ENCODE results near the gene OS9.

DNA sequence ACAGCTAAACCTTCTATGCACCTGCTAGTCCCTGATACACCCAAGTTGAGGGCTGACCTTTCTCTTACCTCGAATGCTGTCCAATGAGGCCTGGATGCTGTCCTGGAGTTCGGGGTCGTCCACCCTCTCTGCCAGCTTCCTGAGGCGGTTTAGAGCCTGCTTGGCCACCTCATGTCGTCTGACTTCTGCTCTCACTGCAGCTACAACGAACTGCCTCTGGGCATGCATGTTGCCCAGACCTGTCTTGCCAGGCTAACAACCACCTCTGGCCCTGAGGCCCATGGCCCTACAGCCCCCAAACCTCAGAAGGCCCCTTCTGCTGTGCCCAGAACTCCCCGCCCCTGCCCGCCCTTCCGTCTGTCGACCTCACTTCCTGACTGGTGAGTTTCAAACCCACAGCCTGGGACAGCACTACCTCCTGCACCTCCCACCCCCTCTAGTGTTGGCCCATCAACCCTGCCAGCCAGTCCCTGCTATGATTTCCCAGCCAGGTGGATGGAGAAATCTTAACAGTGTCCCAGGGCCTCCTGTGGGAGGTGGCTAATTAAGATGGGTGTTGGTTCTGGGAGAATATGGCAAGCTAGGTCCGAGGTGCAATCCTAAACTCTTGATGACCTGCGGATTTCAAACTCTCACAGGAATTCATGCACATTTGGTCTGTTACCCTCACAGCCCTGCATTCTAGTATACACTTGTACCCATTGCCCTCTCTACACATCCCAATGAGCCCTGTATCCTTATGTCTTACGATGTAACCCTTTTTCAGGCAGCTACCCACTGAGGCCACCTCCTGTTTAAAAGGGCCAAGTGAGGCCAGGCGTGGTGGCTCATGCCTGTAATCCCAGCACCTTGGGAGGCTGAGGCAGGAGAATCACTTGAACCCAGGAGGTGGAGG, 48.2 kb downstream of the OS9 start:
- TF ChIP-seq, protein P1, sequence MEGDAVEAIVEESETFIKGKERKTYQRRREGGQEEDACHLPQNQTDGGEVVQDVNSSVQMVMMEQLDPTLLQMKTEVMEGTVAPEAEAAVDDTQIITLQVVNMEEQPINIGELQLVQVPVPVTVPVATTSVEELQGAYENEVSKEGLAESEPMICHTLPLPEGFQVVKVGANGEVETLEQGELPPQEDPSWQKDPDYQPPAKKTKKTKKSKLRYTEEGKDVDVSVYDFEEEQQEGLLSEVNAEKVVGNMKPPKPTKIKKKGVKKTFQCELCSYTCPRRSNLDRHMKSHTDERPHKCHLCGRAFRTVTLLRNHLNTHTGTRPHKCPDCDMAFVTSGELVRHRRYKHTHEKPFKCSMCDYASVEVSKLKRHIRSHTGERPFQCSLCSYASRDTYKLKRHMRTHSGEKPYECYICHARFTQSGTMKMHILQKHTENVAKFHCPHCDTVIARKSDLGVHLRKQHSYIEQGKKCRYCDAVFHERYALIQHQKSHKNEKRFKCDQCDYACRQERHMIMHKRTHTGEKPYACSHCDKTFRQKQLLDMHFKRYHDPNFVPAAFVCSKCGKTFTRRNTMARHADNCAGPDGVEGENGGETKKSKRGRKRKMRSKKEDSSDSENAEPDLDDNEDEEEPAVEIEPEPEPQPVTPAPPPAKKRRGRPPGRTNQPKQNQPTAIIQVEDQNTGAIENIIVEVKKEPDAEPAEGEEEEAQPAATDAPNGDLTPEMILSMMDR (IDR thresholded peaks at IDR 0.05): no peak
- TF ChIP-seq POLR2AphosphoS5 (IDR thresholded peaks at IDR 0.05): no peak

All from sigmoid colon (tissue), 4 donors.